ENCODE data around the gene THRB.

The THRB gene

DNA sequence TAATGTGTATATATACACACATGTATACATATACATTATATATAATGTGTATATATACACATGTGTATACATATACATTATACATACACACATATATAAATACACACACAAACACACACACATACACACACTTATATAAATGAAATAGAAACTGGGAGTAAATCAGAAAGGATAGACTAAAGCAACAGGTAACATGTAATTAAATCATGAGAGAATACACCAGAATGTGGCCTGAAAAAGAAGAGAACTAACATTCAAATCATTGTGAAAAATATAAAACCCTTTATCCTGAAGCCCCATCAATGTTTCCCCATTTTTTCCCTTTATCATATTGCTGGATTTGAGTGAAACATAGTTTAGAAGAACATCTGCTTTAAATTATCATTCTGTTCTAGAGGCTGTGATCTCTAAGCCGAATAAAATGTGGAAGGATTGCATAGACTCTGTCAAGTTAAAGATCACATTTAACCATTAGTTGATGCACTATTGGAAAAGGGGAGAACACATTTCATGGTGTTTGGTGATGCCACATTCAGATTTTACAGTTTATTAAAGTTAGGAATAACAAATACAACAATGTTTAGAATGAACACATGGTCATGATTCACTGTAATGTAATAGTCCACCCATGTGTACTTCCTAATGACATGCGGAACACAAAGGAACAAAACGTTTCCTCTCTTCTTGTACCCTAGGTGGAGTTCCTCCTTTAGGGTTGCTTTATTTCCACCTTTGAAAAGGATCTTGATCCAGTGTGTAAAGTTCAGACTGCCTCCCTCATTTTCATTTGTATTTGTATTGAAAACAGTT lies 12.5 kb upstream of the THRB start:
- TF ChIP-seq CTCF (IDR thresholded peaks at IDR 0.05; ENCODE audit: insufficient read depth, low read length, poor library complexity, severe bottlenecking): no peak
- H3K27me3 ChIP-seq (replicated peaks; ENCODE audit: control insufficient read depth, insufficient read depth, low read length): no peaks in the 10 kb centered on the region

DNA sequence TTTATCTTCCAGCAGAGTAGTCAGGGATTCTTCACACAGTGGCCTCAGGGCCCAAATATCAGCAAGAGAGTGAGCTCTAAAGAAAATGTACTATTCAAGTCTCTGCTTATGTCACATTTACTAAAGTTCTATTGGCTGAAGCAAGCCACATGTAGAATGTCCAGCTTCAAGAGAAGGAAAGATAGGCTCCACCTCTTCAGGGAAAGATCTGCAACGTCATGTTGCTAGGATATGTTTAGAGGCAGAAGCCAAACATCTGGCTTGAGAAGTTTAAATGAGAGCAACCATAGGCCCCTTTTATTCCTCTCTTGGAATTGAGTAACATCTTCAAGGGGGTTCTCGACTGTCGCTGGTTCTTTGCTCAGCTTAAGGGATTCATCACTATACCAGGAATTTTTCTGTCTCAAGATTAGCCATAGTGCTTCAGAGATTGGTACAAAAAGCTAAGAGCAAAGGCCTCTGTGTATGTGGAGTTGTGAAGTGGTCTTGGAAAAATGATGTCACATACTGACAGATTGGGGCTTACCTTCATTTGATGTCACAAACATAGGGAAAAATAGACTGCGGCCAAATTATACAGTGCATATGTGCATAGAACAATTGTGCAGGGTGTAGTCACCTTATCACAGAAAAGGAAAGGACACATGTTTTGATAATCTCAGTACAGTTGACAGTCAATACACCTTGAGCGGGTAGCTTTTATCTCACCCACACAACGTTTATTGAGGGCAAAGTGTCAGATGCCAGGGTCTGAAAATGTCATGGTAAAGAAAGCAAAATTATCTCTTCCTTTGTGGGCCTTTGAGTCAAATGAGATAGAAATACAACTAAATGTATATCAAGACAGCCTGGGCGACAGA lies 11.3 kb upstream of the THRB start:
- DNase-seq (ENCODE audit: extremely low read depth, insufficient read length): no peak
- H3K36me3 ChIP-seq (ENCODE audit: control insufficient read depth, insufficient read depth, low read length): no peaks in the 10 kb centered on the region
- no peak overlapping the region for H3K4me3 ChIP-seq (replicated peaks; ENCODE audit: low read depth, low read length)
- no peaks in the 10 kb centered on the region for H3K27me3 ChIP-seq (replicated peaks; ENCODE audit: control insufficient read depth, insufficient read depth, low read length)
- TF ChIP-seq CTCF (IDR thresholded peaks at IDR 0.05; ENCODE audit: insufficient read depth, low read length, poor library complexity, severe bottlenecking): no peak

More for the DNA sequence above, 12.5 kb upstream of the THRB start:
- DNase-seq (ENCODE audit: extremely low read depth, insufficient read length): no peak
- H3K36me3 ChIP-seq (ENCODE audit: control insufficient read depth, insufficient read depth, low read length): no peaks in the 10 kb centered on the region
- H3K4me3 ChIP-seq (replicated peaks; ENCODE audit: low read depth, low read length): no peak overlapping the region

DNA sequence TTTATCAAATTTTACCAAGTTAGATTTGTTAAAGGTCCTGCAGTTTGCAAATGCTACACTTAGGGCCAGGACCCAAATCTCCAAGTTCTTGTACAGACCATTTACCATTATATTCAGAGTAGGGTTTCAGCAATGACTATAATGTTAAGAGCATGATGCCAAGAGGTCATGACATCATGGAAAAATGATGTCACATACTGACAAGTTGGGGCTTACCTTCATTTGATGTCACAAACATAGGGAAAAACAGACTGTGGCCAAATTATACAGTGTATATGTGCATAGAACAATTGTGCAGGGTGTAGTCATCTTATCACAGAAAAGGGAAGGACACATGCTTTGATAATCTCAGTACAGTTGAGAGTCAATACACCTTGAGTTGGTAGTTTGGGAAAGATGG lies 10.1 kb upstream of the THRB start:
- DNase-seq (ENCODE audit: extremely low read depth, insufficient read length): no peak
- Histone ChIP-seq H3K4me3 (replicated peaks; ENCODE audit: low read depth, low read length) (no peak overlapping the region), H3K36me3 (ENCODE audit: control insufficient read depth, insufficient read depth, low read length) (no peaks in the 10 kb centered on the region), H3K27me3 (replicated peaks; ENCODE audit: control insufficient read depth, insufficient read depth, low read length) (no peaks in the 10 kb centered on the region)
- no peak for TF ChIP-seq CTCF (IDR thresholded peaks at IDR 0.05; ENCODE audit: insufficient read depth, low read length, poor library complexity, severe bottlenecking)

GRCh38 chr3:24503616-24504113 lies 9.0 kb upstream of the THRB start:
- no peaks in the 10 kb centered on the region for H3K27me3 ChIP-seq (replicated peaks; ENCODE audit: control insufficient read depth, insufficient read depth, low read length)
- no peak for TF ChIP-seq CTCF (IDR thresholded peaks at IDR 0.05; ENCODE audit: insufficient read depth, low read length, poor library complexity, severe bottlenecking)
- H3K36me3 ChIP-seq (ENCODE audit: control insufficient read depth, insufficient read depth, low read length): no peaks in the 10 kb centered on the region
- no peak overlapping the region for H3K4me3 ChIP-seq (replicated peaks; ENCODE audit: low read depth, low read length)
- DNase-seq (ENCODE audit: extremely low read depth, insufficient read length): no peak

GRCh38 chr3:24502690-24503089 lies 8.0 kb upstream of the THRB start:
- no peaks in the 10 kb centered on the region for H3K27me3 ChIP-seq (replicated peaks; ENCODE audit: control insufficient read depth, insufficient read depth, low read length)
- DNase-seq (ENCODE audit: extremely low read depth, insufficient read length): no peak
- no peak overlapping the region for H3K4me3 ChIP-seq (replicated peaks; ENCODE audit: low read depth, low read length)
- TF ChIP-seq CTCF (IDR thresholded peaks at IDR 0.05; ENCODE audit: insufficient read depth, low read length, poor library complexity, severe bottlenecking): no peak
- H3K36me3 ChIP-seq (ENCODE audit: control insufficient read depth, insufficient read depth, low read length): no peaks in the 10 kb centered on the region

All from GM06990 (cell line).